ENCODE data around the gene SVIL.

DNA sequence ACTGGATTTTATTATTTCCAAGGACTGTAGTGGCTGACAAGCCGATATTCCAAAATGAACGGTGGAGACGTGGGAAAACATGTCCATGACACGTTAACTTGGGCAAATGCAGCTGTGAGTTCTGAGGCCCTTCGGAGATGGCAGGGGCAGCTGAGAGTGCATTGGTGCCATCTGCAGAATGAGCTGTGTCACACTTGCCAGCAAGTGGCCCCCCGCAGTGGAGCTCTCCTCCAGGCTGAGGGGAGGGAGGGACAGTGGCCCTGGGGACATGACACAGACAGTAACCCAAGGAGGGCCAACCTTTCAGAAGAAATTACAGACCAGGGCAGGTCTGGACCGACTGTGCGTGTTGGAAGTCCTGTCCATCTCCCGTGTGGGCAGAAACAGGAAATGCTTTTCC, 139.4 kb downstream of the SVIL start:
- TF ChIP-seq CTCF (IDR thresholded peaks at IDR 0.05; ENCODE audit: low read depth, low read length, missing input control) (no peak), MAX (IDR thresholded peaks at IDR 0.05) (no peak), SP1 (IDR thresholded peaks at IDR 0.05) (no peak), YY1 (IDR thresholded peaks at IDR 0.05) (no peak), FOXA2 (IDR thresholded peaks at IDR 0.05) (no peak), TAF1 (conservative IDR thresholded peaks at IDR 0.05) (no peak), RAD21 (IDR thresholded peaks at IDR 0.05) (no peak), ATF3 (IDR thresholded peaks at IDR 0.05) (no peak), JUND (IDR thresholded peaks at IDR 0.05) (no peak), REST (IDR thresholded peaks at IDR 0.05) (no peak), RXRA (IDR thresholded peaks at IDR 0.05) (no peak)
- TF ChIP-seq, protein P1, sequence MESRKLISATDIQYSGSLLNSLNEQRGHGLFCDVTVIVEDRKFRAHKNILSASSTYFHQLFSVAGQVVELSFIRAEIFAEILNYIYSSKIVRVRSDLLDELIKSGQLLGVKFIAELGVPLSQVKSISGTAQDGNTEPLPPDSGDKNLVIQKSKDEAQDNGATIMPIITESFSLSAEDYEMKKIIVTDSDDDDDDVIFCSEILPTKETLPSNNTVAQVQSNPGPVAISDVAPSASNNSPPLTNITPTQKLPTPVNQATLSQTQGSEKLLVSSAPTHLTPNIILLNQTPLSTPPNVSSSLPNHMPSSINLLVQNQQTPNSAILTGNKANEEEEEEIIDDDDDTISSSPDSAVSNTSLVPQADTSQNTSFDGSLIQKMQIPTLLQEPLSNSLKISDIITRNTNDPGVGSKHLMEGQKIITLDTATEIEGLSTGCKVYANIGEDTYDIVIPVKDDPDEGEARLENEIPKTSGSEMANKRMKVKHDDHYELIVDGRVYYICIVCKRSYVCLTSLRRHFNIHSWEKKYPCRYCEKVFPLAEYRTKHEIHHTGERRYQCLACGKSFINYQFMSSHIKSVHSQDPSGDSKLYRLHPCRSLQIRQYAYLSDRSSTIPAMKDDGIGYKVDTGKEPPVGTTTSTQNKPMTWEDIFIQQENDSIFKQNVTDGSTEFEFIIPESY (IDR thresholded peaks at IDR 0.05) = no peak
